ENCODE data around the gene PIK3C2G. TPM values are rescaled to one million over a fixed set of nuclear protein-coding genes. Genes with fewer than 3 reads are reported as not detected.

The PIK3C2G gene
- total RNA-seq, 1 experiment from 2014 or later = not detected

DNA sequence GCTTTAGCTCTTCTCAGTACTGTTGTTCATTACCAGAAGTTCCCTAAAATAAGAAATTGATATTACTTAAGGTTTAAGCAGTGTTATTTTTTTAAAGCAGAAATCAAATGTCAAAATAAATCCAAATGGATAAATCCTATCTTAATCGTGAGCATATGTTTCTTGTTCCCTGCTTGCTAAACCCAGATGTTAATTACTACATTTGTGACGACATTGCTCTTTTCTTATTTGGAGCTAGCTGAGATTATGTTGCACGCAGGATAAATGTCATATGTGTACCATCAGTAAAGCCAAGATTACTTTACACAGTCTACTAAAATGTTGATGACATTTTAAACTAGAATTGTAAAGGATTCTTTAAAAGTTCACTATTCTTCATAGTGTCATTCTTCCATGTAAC, 319.0 kb downstream of the PIK3C2G start:
- Mint-ChIP-seq H3K27ac (no peak overlapping the region), H3K4me3 (no peak overlapping the region), H3K36me3 (ENCODE audit: insufficient read depth in 1 of 3, low read depth in 3 of 3) (peaks cover 0 to 19% (median 0%) of the 10 kb centered on the region in 3 experiments; a peak in 4 of 7 replicates), H3K4me1 (no peaks in the 10 kb centered on the region), H3K9me3 (peaks cover 9 to 13% of the 10 kb centered on the region in 2 experiments; a peak in 4 of 5 replicates), H3K27me3 (ENCODE audit: low read depth) (no peaks in the 10 kb centered on the region)
- Histone ChIP-seq H3T11ph (ENCODE audit: low read length) (no peak overlapping the region), H3K56ac (ENCODE audit: insufficient read length, low read depth, low read length) (no peak overlapping the region), H2BK12ac (ENCODE audit: insufficient read length, low read depth, low read length) (no peak overlapping the region), H4K91ac (ENCODE audit: insufficient read length, low read depth, low read length) (no peak overlapping the region), H4K20me1 (ENCODE audit: control insufficient read depth, insufficient read depth, insufficient read length) (no peaks in the 10 kb centered on the region), H3K23me2 (ENCODE audit: insufficient read length, low read depth, low read length, poor library complexity, severe bottlenecking) (no peaks in the 10 kb centered on the region), H3K9ac (ENCODE audit: extremely low read depth, insufficient read length, low read length) (no peak overlapping the region), H3K18ac (ENCODE audit: insufficient read length, low read depth, low read length) (no peak overlapping the region), H3K9me3 (ENCODE audit: control insufficient read depth, low read depth, low read length) (no peaks in the 10 kb centered on the region), H3K27me3 (ENCODE audit: insufficient read depth, low read length) (no peaks in the 10 kb centered on the region), H2BK5ac (ENCODE audit: insufficient read length, low read length) (no peak overlapping the region), H3K79me2 (ENCODE audit: insufficient read depth, low read length) (no peaks in the 10 kb centered on the region), H2BK20ac (ENCODE audit: low read depth, low read length, poor library complexity, severe bottlenecking) (no peak overlapping the region), H2AK5ac (ENCODE audit: insufficient read length, low read length) (no peak overlapping the region), H3K23ac (ENCODE audit: insufficient read length, low read depth, low read length) (no peak overlapping the region), H3K4me1 (ENCODE audit: insufficient read depth, low read length) (no peaks in the 10 kb centered on the region), H2BK15ac (ENCODE audit: low read depth, low read length) (no peak overlapping the region), H3K4ac (ENCODE audit: low read depth, low read length) (no peak overlapping the region), H4K5ac (ENCODE audit: insufficient read length, low read depth, low read length) (no peak overlapping the region), H4K8ac (replicated peaks; ENCODE audit: insufficient read length, low read depth, low read length) (no peak overlapping the region), H3K27ac (ENCODE audit: insufficient read length, low read depth, low read length) (no peak overlapping the region), H2AFZ (ENCODE audit: low read length) (no peak overlapping the region), H3K14ac (ENCODE audit: insufficient read depth, low read length) (no peak overlapping the region), H3K4me2 (ENCODE audit: insufficient read depth, insufficient read length, low read length) (no peak overlapping the region), H3K79me1 (ENCODE audit: insufficient read depth, low read depth, low read length, poor library complexity, severe bottlenecking) (no peaks in the 10 kb centered on the region), H2BK120ac (ENCODE audit: low read depth, low read length, poor library complexity, severe bottlenecking) (no peak overlapping the region)
- WGBS (ENCODE audit: extremely low coverage, insufficient read length, low lambda C conversion rate) = no CpG with 5 or more reads among the region's 3 CpGs
- no peak for DNase-seq
- no peak for TF ChIP-seq CTCF (conservative IDR thresholded peaks at IDR 0.05)
